ENCODE data around the gene RHEX.
"Not testable (repeated sequence)": the region's sequence is repeated elsewhere in the genome, so short reads cannot be mapped to it uniquely, and the experiment has no call there.

RHEX gene

GRCh38 chr1:206058289-206058926, 5.4 kb downstream of the RHEX start:
- not testable (repeated sequence) for DNase-seq (ENCODE audit: low read depth in 2 of 2, low spot score in 1 of 2)

DNA sequence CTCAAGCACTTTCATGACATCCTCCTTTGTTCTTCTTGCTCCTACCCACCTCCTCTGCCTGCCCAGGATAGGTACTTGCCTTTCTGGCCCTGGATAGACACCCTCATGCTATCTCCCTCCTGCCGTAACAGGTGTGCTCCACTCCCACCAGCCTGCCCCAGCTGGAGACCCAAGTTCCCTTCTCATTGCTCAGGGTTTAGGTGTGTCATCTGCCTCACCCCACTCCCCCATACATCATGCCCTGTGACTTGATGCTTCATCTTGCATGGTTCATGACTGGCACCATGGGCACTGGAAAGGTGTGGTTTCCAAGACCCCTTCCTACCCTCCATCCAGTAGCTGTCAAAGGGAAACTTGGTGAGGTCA, 5.9 kb downstream of the RHEX start:
- DNase-seq (ENCODE audit: low read depth in 2 of 2, low spot score in 1 of 2), result no peak

- no peak for DNase-seq (ENCODE audit: low read depth in 2 of 2, low spot score in 1 of 2)
These were observed 6.5 kb downstream of the RHEX start for GRCh38 chr1:206059355-206059915.

- DNase-seq (ENCODE audit: low read depth in 2 of 2, low spot score in 1 of 2), result no peak
These were observed 7.9 kb downstream of the RHEX start for GRCh38 chr1:206060844-206061243.

DNA sequence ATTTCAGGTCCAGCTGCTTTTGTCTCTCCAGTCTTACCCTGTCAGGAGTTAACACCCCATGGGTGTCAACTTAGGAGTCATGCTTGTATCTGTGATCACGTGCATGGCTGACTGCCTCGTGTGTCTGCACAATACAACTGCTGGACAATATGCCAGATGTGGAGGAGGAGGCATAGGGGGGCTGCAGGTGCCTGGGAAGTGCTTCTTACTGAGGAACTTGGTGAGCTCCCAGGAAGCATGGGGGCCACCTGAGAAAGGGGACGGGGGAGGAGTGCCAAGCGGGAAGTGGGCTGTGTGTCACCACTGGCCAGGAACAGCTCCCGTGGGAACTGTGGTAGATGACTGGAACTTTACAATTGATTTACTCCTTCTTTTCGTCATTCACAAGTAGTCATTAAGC, 9.5 kb downstream of the RHEX start:
- no peak for DNase-seq (ENCODE audit: low read depth in 2 of 2, low spot score in 1 of 2)

DNA sequence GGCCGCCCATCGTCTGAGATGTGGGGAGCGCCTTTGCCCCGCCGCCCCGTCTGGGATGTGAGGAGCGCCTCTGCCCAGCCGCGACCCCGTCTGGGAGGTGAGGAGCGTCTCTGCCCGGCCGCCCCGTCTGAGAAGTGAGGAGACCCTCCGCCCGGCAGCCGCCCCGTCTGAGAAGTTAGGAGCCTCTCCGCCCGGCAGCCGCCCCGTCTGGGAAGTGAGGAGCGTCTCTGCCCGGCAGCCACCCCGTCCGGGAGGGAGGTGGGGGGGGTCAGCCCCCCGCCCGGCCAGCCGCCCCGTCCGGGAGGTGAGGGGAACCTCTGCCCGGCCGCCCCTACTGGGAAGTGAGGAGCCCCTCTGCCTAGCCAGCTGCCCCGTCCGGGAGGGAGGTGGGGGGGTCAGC, 11.0 kb downstream of the RHEX start:
- DNase-seq (ENCODE audit: low read depth in 2 of 2, low spot score in 1 of 2), result not testable (repeated sequence)

GRCh38 chr1:206064501-206064900, 11.5 kb downstream of the RHEX start:
- not testable (repeated sequence) for DNase-seq (ENCODE audit: low read depth in 2 of 2, low spot score in 1 of 2)

DNA sequence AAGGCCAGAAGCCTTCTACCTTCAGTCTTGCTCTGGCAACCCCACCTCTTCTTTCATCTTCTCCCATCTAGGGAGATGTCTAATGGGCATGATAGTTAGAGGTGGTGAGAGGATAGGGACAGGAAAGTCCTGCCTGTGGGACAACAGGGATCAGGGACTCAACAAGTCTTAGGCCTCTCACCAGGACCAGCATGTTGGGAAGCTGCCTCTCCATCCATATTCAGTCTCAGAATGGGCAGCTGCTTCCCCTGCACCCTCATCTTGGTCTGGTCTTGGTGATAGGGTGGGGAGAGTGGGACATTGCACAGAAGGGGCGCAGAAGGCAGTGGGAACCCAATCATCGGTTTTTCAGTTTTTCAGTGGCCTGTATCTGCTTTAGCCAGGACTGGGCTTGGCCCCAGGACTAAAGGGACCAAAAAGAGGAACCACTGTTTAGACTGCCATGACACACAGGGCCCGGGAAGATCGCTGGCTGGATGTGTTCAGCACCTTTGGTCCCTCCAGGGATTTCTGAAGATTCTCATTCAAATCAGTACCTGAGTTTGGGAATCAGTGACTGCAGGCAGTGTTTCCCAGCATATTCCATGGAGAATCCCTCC, 12.7 kb downstream of the RHEX start:
- DNase-seq (ENCODE audit: low read depth in 2 of 2, low spot score in 1 of 2), result no peak

DNA sequence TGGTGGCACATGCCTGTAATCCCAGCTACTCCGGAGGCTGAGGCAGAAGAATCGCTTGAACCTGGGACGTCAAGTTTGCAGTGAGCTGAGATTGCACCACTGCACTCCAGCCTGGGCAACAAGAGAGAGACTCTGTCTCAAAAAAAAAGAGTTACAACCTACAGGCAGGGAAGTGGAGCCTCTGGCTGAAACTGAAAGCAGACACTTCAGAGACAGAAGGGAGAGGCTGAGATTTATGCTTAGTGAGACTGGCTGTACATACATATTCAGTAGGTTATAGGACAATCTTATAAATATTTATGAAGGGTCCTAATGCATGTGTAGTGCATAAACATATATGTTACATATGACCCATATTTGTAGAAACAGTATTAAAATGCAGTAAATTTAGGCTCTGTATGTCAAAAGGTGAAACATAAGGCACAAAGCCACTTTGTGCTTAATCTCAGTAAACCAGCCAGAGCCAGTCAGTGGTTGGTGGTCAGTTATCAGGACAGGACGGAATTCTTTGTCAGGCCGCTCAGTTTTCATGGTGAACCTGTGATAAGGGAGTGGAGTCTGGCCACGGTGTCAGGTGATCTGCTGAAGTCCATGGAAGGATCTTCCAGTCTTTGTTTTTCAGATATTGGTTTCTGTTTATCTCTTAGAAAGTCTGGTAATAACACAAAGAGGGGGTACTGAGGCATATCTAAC, 13.7 kb downstream of the RHEX start:
- no peak for DNase-seq (ENCODE audit: low read depth in 2 of 2, low spot score in 1 of 2)

GRCh38 chr1:206067486-206068227, 14.7 kb downstream of the RHEX start:
- no peak for DNase-seq (ENCODE audit: low read depth in 2 of 2, low spot score in 1 of 2)

GRCh38 chr1:206068314-206068713, 15.3 kb downstream of the RHEX start:
- no peak for DNase-seq (ENCODE audit: low read depth in 2 of 2, low spot score in 1 of 2)

DNA sequence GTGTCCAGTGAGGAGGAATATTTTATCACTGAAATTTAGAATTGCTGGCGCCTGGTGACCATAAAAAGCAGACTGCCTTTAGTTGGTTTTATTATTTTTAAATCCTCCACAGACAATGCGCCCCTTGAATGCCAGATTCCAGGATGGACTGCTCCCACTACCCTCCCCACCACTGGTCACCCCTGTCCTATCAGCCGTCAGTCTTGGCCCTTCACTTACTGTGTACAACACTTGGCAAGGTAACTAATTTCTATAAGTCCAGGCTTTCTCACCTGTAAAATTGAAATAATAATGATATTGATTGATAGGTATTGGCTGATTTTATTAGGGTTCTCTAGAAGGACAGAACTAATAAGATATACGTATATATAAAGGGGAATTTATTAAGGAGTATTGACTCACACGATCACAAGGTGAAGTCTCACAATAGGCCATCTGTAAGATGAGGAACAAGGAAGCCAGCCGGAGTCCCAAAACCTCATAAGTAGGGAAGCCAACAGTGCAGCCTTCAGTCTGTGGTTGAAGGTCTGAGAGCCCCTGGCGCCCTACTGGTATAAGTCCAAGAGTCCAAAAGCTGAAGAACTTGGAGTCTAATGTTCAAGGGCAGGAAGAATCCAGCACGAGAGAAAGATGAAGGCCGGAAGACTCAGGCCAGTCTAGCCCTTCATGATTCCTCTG, 17.8 kb downstream of the RHEX start:
- DNase-seq (ENCODE audit: low read depth in 2 of 2, low spot score in 1 of 2), result no peak

GRCh38 chr1:206074839-206075238, 21.9 kb downstream of the RHEX start:
- DNase-seq (ENCODE audit: low read depth in 2 of 2, low spot score in 1 of 2), result no peak

DNA sequence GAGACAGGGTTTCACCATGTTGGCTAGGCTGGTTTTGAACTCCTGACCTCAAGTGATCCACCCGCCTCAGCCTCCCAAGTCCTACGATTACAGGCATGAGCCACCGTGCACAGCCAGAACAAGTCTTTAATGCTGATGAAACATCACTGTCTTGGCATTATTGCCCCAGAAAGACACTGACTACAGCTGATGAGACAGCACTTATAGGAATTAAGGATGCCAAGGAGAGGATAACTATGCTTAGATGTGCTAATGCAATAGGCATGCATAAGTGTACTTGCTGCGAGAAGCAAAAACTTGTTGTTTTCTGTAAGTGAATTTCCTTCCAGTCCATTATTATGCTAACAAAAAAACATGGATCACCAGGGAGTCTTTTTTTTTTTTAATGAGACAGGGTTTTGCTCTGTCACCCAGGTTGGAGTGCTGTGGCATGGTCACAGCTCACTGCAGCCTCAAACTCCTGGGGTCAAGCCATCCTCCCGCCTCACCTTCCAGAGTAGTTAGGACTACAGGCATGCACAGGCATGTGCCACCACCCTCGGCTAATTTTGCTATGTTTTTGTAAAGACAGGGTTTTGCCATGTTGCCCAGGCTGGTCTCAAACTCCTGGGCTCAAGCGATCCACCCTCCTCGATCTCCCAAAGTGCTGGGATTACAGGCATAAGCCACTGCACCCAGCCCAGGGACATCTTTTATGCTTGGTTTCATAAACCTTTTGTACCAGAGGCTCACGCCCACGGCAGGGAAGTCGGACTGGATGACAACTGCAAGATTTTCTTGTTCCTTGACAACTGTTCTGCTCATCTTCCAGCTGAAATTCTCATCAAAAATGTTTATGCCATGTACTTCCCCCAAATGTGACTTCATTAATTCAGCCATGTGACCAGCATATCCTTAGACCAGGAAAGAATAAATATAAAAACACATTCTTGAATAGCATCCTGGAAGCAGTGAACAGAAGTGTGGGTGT, 23.1 kb downstream of the RHEX start:
- DNase-seq (ENCODE audit: low read depth in 2 of 2, low spot score in 1 of 2), result no peak

- DNase-seq (ENCODE audit: low read depth in 2 of 2, low spot score in 1 of 2), result no peak
These were observed 26.2 kb downstream of the RHEX start for GRCh38 chr1:206079135-206079534.

DNA sequence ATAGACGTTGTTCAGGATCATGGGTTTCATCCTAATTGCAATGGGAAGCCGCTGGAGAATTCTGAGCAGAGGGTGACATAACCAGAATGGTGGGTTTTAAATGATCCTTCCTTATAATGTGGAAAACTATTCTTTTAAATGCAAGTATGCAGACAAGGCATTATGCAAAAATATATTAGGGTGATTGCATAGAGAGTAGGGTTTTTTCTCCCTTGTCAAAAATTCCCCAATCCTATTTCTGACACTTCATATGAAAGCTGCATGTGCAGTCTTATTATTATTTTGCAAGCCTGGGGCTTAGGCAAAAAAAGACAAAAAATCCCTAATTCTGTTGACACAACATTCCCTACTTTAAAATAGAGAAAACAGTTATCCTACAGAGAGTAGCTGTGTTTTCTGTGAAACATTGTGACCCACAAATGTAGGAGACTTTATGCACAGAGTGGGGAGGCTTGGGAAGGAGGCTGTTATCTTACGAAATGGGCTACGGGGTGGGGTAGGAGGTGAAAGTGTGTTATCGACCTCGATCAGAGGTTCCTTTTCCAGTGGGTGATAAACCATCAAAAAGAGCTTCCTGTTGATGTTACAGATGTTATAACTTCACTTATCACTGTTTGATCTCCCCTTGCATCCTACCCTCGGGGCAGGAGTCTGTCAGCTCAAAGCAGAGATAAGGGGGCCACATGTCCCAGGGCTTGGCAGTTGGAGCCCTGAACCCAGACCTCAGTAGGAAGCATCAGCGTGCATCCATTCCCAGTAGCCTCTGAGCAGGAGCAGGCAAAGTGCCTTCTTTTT, 27.2 kb downstream of the RHEX start:
- no peak for DNase-seq (ENCODE audit: low read depth in 2 of 2, low spot score in 1 of 2)

DNA sequence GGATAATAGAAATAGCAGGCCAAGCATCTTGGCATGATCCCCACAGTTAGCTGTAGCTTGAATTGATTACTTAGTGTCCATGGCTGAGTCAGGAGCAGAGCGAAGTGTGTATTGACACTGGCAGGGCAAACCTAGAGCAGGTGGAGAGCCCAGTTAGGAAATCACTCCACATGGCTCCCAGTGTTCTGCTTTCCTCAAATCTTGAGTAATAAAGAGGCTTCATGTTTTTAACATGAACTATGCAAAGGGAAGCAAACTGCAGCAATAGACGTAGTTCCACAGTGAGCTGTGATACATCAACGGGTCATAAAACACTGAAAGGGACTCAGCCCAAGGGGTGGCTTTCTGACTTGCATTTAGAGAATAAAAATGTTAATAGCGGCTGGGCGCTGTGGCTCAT, 28.9 kb downstream of the RHEX start:
- no peak for DNase-seq (ENCODE audit: low read depth in 2 of 2, low spot score in 1 of 2)

- no peak for DNase-seq (ENCODE audit: low read depth in 2 of 2, low spot score in 1 of 2)
These were observed 30.1 kb downstream of the RHEX start for GRCh38 chr1:206082831-206083695.
